Liver (tissue), 9 donors: ENCODE data around the gene NT5C2. TPM values are rescaled to one million over a fixed set of nuclear protein-coding genes. Genes with fewer than 3 reads are reported as not detected.

Experiments used
- DNase-seq: peaks from one replicate; pipeline ENCODE4 v3.0.0-alpha.2; 2017; ENCODE audit warnings: low spot score
- H3K27ac ChIP-seq, 2 donors: one replicate each; pipeline ENCODE4 v1.7.0; 2013; ENCODE audit warnings: inconsistent platforms in 2 of 2, low read length in 2 of 2, control low read depth in 1 of 2, low read depth in 1 of 2, mild to moderate bottlenecking in 1 of 2
- H3K27me3 ChIP-seq, 4 donors: one replicate each; pipeline versions ENCODE4 v1.6.1 to v1.7.0; 2013; ENCODE audit warnings: low read length in 3 of 4, inconsistent platforms in 1 of 4, mild to moderate bottlenecking in 1 of 4, moderate library complexity in 1 of 4; ENCODE audit not compliant: control insufficient read depth in 4 of 4, insufficient read depth in 4 of 4
- H3K36me3 ChIP-seq, 4 donors: one replicate each; pipeline versions ENCODE4 v1.6.1 to v1.7.0; 2013; ENCODE audit warnings: low read length in 3 of 4, mild to moderate bottlenecking in 3 of 4, low read depth in 1 of 4, moderate library complexity in 1 of 4; ENCODE audit not compliant: control insufficient read depth in 4 of 4, insufficient read depth in 3 of 4
- H3K4me1 ChIP-seq, 4 donors: one replicate each; pipeline versions ENCODE4 v1.6.1 to v1.7.0; 2013; ENCODE audit warnings: low read length in 3 of 4, mild to moderate bottlenecking in 3 of 4, moderate library complexity in 1 of 4; ENCODE audit not compliant: control insufficient read depth in 4 of 4, insufficient read depth in 4 of 4
- H3K4me3 ChIP-seq, 3 donors: one replicate each; pipeline versions ENCODE4 v1.6.1 to v1.7.0; 2013; ENCODE audit warnings: low read length in 3 of 3, control low read depth in 1 of 3, low read depth in 1 of 3, mild to moderate bottlenecking in 1 of 3
- H3K9ac ChIP-seq, 2 donors: one replicate each; pipeline ENCODE4 v1.7.0; 2013; ENCODE audit warnings: low read length in 2 of 2, mild to moderate bottlenecking in 2 of 2, moderate library complexity in 2 of 2, control low read depth in 1 of 2, low read depth in 1 of 2
- H3K9me3 ChIP-seq, 4 donors: one replicate each; pipeline versions ENCODE4 v1.6.1 to v1.7.0; 2013; ENCODE audit warnings: low read length in 3 of 4; ENCODE audit not compliant: control insufficient read depth in 4 of 4
- EGR1 ChIP-seq, 2 donors: IDR thresholded peaks; 2 replicates each; pipeline ENCODE4 v1.6.1; 2016 to 2018; ENCODE audit warnings: antibody characterized with exemption in 2 of 2, low read depth in 2 of 2
- FOXA1 ChIP-seq: IDR thresholded peaks from 2 replicates; pipeline ENCODE4 v1.6.1; 2016; ENCODE audit warnings: antibody characterized with exemption
- FOXA2 ChIP-seq: IDR thresholded peaks from 2 replicates; pipeline ENCODE4 v1.6.1; 2016; ENCODE audit warnings: antibody characterized with exemption
- GABPA ChIP-seq, 2 donors: IDR thresholded peaks in 1 of 2; conservative IDR thresholded peaks in 1 of 2; 2 replicates each; pipeline ENCODE4 v1.6.1; 2016; ENCODE audit warnings: antibody characterized with exemption in 2 of 2, mild to moderate bottlenecking in 1 of 2, moderate library complexity in 1 of 2
- HNF4A ChIP-seq, 2 donors: conservative IDR thresholded peaks; 2 replicates each; pipeline ENCODE4 v1.6.1; 2016; ENCODE audit warnings: antibody characterized with exemption in 2 of 2, mild to moderate bottlenecking in 2 of 2
- HNF4G ChIP-seq: IDR thresholded peaks from 2 replicates; pipeline ENCODE4 v1.6.1; 2016; ENCODE audit warnings: antibody characterized with exemption
- JUND ChIP-seq, 2 donors: IDR thresholded peaks; 2 replicates each; pipeline ENCODE4 v1.6.1; 2016; ENCODE audit warnings: antibody characterized with exemption in 2 of 2
- NR2F2 ChIP-seq: IDR thresholded peaks from 2 replicates; pipeline ENCODE4 v1.6.1; 2016; ENCODE audit warnings: antibody characterized with exemption
- RAD21 ChIP-seq, 2 donors: IDR thresholded peaks; 2 replicates each; pipeline ENCODE4 v1.6.1; 2016; ENCODE audit warnings: antibody characterized with exemption in 2 of 2, mild to moderate bottlenecking in 2 of 2
- RXRA ChIP-seq, 2 donors: IDR thresholded peaks; 2 replicates each; pipeline ENCODE4 v1.6.1; 2017 to 2018; ENCODE audit warnings: antibody characterized with exemption in 2 of 2, mild to moderate bottlenecking in 1 of 2
- SP1 ChIP-seq: IDR thresholded peaks from 2 replicates; pipeline ENCODE4 v1.6.1; 2018; ENCODE audit warnings: antibody characterized with exemption, mild to moderate bottlenecking
- TAF1 ChIP-seq: conservative IDR thresholded peaks from 2 replicates; pipeline ENCODE4 v1.6.1; 2016; ENCODE audit warnings: antibody characterized with exemption, mild to moderate bottlenecking
- YY1 ChIP-seq: IDR thresholded peaks from 2 replicates; pipeline ENCODE4 v1.6.1; 2016; ENCODE audit warnings: antibody characterized with exemption, mild to moderate bottlenecking
- polyA plus RNA-seq, 2 donors: library from polyadenylated mRNA; stranded (reverse) in 1 of 2; unstranded in 1 of 2; fragments of 200-250 nt in 1 of 2; fragments of >200 nt in 1 of 2; fragmentation: Nextera tagmentation in 1 of 2; extraction: Ambion mirVana in 1 of 2; gene quantifications; one replicate each; pipeline versions ENCODE4 v1.2.1 to v1.2.3, GENCODE V29; 2013 to 2015
- total RNA-seq, 2 donors: library from RNA; depleted of rRNA; stranded (reverse); fragments of >200 nt; gene quantifications; one replicate each; pipeline ENCODE4 v1.2.3, GENCODE V29; 2014
- TF ChIP-seq, protein P1 (sequence below): fragments of 150-350 bp; IDR thresholded peaks from 2 replicates; pipeline ENCODE4 v1.5.1; 2017; ENCODE audit warnings: improper control_type of control experiment, low read depth, low read length; ENCODE audit not compliant: missing input control
- TF ChIP-seq, protein P2 (sequence below): IDR thresholded peaks from 2 replicates; pipeline ENCODE4 v1.6.1; 2016; ENCODE audit warnings: antibody characterized with exemption, mild to moderate bottlenecking
- TF ChIP-seq, protein P3 (sequence below): IDR thresholded peaks from 2 replicates; pipeline ENCODE4 v1.6.1; 2016; ENCODE audit warnings: antibody characterized with exemption
- TF ChIP-seq, protein P4 (sequence below): IDR thresholded peaks from 2 replicates; pipeline ENCODE4 v1.6.1; 2016; ENCODE audit warnings: antibody characterized with exemption
- TF ChIP-seq, protein P5 (sequence below): IDR thresholded peaks from 2 replicates; pipeline ENCODE4 v1.6.1; 2016; ENCODE audit warnings: antibody characterized with exemption
- donor health status: healthy.
- donor health status: healthy.
- donor health status: healthy.
- donor health status: healthy.
- donor health status: healthy.

The NT5C2 gene
- total and polyA plus RNA-seq, 4 donors = 14.4 to 65.3 (median 33.0) TPM

DNA sequence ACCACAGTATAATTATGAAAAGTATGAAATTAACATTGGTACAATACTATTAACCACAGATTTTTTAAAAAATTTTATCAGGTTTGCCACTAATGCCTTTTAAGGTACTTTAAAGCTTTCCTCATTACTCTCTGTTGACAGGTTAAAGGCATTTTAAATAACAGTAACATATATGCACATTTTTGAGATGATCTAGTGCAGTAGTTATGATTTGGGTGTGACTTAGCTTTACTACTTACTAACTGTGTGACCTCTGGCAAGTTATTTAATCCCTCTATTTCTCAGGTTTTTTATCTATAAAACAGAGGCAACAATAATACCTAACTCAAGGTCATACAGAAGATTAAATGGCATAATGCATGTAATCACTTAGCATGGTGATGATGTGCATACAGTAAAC, 94.8 kb downstream of the NT5C2 start:
- no peak for TF ChIP-seq EGR1 (IDR thresholded peaks at IDR 0.05; ENCODE audit: low read depth in 2 of 2)
- TF ChIP-seq GABPA (IDR thresholded peaks at IDR 0.05 in 1 of 2, conservative IDR thresholded peaks at IDR 0.05 in 1 of 2) = no peak
- no peak for TF ChIP-seq FOXA1
- no peak for TF ChIP-seq RAD21 (IDR thresholded peaks at IDR 0.05)
- TF ChIP-seq RXRA (IDR thresholded peaks at IDR 0.05) = no peak
- no peak for TF ChIP-seq YY1
- TF ChIP-seq, protein P1, sequence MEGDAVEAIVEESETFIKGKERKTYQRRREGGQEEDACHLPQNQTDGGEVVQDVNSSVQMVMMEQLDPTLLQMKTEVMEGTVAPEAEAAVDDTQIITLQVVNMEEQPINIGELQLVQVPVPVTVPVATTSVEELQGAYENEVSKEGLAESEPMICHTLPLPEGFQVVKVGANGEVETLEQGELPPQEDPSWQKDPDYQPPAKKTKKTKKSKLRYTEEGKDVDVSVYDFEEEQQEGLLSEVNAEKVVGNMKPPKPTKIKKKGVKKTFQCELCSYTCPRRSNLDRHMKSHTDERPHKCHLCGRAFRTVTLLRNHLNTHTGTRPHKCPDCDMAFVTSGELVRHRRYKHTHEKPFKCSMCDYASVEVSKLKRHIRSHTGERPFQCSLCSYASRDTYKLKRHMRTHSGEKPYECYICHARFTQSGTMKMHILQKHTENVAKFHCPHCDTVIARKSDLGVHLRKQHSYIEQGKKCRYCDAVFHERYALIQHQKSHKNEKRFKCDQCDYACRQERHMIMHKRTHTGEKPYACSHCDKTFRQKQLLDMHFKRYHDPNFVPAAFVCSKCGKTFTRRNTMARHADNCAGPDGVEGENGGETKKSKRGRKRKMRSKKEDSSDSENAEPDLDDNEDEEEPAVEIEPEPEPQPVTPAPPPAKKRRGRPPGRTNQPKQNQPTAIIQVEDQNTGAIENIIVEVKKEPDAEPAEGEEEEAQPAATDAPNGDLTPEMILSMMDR = no peak
- no peak for TF ChIP-seq NR2F2
- TF ChIP-seq TAF1 = no peak
- TF ChIP-seq, protein P2, sequence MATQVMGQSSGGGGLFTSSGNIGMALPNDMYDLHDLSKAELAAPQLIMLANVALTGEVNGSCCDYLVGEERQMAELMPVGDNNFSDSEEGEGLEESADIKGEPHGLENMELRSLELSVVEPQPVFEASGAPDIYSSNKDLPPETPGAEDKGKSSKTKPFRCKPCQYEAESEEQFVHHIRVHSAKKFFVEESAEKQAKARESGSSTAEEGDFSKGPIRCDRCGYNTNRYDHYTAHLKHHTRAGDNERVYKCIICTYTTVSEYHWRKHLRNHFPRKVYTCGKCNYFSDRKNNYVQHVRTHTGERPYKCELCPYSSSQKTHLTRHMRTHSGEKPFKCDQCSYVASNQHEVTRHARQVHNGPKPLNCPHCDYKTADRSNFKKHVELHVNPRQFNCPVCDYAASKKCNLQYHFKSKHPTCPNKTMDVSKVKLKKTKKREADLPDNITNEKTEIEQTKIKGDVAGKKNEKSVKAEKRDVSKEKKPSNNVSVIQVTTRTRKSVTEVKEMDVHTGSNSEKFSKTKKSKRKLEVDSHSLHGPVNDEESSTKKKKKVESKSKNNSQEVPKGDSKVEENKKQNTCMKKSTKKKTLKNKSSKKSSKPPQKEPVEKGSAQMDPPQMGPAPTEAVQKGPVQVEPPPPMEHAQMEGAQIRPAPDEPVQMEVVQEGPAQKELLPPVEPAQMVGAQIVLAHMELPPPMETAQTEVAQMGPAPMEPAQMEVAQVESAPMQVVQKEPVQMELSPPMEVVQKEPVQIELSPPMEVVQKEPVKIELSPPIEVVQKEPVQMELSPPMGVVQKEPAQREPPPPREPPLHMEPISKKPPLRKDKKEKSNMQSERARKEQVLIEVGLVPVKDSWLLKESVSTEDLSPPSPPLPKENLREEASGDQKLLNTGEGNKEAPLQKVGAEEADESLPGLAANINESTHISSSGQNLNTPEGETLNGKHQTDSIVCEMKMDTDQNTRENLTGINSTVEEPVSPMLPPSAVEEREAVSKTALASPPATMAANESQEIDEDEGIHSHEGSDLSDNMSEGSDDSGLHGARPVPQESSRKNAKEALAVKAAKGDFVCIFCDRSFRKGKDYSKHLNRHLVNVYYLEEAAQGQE = no peak
- no peak for TF ChIP-seq SP1
- TF ChIP-seq, protein P3, sequence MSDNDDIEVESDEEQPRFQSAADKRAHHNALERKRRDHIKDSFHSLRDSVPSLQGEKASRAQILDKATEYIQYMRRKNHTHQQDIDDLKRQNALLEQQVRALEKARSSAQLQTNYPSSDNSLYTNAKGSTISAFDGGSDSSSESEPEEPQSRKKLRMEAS = no peak
- no peak for TF ChIP-seq JUND (IDR thresholded peaks at IDR 0.05)
- TF ChIP-seq, protein P4, sequence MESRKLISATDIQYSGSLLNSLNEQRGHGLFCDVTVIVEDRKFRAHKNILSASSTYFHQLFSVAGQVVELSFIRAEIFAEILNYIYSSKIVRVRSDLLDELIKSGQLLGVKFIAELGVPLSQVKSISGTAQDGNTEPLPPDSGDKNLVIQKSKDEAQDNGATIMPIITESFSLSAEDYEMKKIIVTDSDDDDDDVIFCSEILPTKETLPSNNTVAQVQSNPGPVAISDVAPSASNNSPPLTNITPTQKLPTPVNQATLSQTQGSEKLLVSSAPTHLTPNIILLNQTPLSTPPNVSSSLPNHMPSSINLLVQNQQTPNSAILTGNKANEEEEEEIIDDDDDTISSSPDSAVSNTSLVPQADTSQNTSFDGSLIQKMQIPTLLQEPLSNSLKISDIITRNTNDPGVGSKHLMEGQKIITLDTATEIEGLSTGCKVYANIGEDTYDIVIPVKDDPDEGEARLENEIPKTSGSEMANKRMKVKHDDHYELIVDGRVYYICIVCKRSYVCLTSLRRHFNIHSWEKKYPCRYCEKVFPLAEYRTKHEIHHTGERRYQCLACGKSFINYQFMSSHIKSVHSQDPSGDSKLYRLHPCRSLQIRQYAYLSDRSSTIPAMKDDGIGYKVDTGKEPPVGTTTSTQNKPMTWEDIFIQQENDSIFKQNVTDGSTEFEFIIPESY = no peak
- TF ChIP-seq, protein P5, sequence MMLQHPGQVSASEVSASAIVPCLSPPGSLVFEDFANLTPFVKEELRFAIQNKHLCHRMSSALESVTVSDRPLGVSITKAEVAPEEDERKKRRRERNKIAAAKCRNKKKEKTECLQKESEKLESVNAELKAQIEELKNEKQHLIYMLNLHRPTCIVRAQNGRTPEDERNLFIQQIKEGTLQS = no peak
- TF ChIP-seq HNF4G = no peak
- no peak for TF ChIP-seq FOXA2
- TF ChIP-seq HNF4A (conservative IDR thresholded peaks at IDR 0.05) = no peak
- H3K4me3 ChIP-seq = no peak overlapping the region
- H3K27ac ChIP-seq = no peak overlapping the region
- H3K36me3 ChIP-seq = peaks cover 3 to 60% (median 56%) of the 10 kb centered on the region in 4 donors
- DNase-seq = no peak
- H3K9me3 ChIP-seq = no peaks in the 10 kb centered on the region
- no peak overlapping the region for H3K9ac ChIP-seq
- no peaks in the 10 kb centered on the region for H3K27me3 ChIP-seq
- no peaks in the 10 kb centered on the region for H3K4me1 ChIP-seq
